Kidney epithelial cell (primary cell): ENCODE data around the gene FADS6. TPM values are rescaled to one million over a fixed set of nuclear protein-coding genes. Genes with fewer than 3 reads are reported as not detected.

Experiments used
- DNase-seq: peaks from one replicate; pipeline ENCODE4 v3.0.0-alpha.2; 2010; ENCODE audit warnings: low read depth
- H3K27me3 ChIP-seq: 2 replicates; pipeline ENCODE4 v1.6.0; 2011; ENCODE audit warnings: low read length; ENCODE audit not compliant: control insufficient read depth, insufficient read depth
- H3K36me3 ChIP-seq: 2 replicates; pipeline ENCODE4 v1.5.1; 2011; ENCODE audit warnings: low read length; ENCODE audit not compliant: control insufficient read depth, insufficient read depth
- H3K4me3 ChIP-seq: 2 replicates; pipeline ENCODE4 v1.5.1; 2011; ENCODE audit warnings: low read depth, mild to moderate bottlenecking, control low read depth, low read length
- CTCF ChIP-seq: IDR thresholded peaks from 2 replicates; pipeline ENCODE4 v1.5.1; 2011; ENCODE audit warnings: mild to moderate bottlenecking, moderate library complexity, low read length, control low read depth, inconsistent platforms; ENCODE audit not compliant: insufficient read depth, poor library complexity, severe bottlenecking
- total RNA-seq: library from RNA; depleted of rRNA; stranded (reverse); fragments of >200 nt; gene quantifications from 2 replicates; pipeline ENCODE4 v1.2.3, GENCODE V29; 2015

The FADS6 gene
- total RNA-seq, 1 donor from 2014 or later = not detected

- Histone ChIP-seq H3K27me3 (peaks cover 72% of the 10 kb centered on the region), H3K4me3 (no peak overlapping the region), H3K36me3 (no peaks in the 10 kb centered on the region)
- TF ChIP-seq CTCF = no peak
- DNase-seq = no peak
Observed at GRCh38 chr17:74936470-74936799, 43.0 kb upstream of the FADS6 start.

GRCh38 chr17:74935585-74936469 is 42.4 kb upstream of the FADS6 start, which contains the start of gene OTOP3:
Gene OTOP3, plus strand, starts transcription at chr17:74935898. Its CDS starts 24 bp downstream, at chr17:74935922.
- DNase-seq = no peak
- H3K4me3 ChIP-seq = no peak within 1 kb of the TSS
- TF ChIP-seq CTCF = no peak
- no peaks in the 10 kb centered on the region for H3K36me3 ChIP-seq
- H3K27me3 ChIP-seq = peaks cover 72% of the 10 kb centered on the region

- H3K4me3 ChIP-seq = no peak overlapping the region
- no peak for DNase-seq
- peaks cover 70% of the 10 kb centered on the region for H3K27me3 ChIP-seq
- no peaks in the 10 kb centered on the region for H3K36me3 ChIP-seq
- TF ChIP-seq CTCF = no peak
Observed at GRCh38 chr17:74935048-74935447, 41.6 kb upstream of the FADS6 start.

- no peaks in the 10 kb centered on the region for H3K36me3 ChIP-seq
- no peak for DNase-seq
- H3K27me3 ChIP-seq = peaks cover 62% of the 10 kb centered on the region
- H3K4me3 ChIP-seq = no peak overlapping the region
- TF ChIP-seq CTCF = no peak
Observed at GRCh38 chr17:74930535-74931036, 37.2 kb upstream of the FADS6 start.

- no peak overlapping the region for H3K4me3 ChIP-seq
- TF ChIP-seq CTCF = no peak
- DNase-seq = no peak
- peaks cover 66% of the 10 kb centered on the region for H3K27me3 ChIP-seq
- no peaks in the 10 kb centered on the region for H3K36me3 ChIP-seq
Observed at GRCh38 chr17:74928786-74929185, 35.4 kb upstream of the FADS6 start.
